Gastroesophageal sphincter (tissue), 4 donors: ENCODE data around the gene KHSRP. TPM values are rescaled to one million over a fixed set of nuclear protein-coding genes. Genes with fewer than 3 reads are reported as not detected.

Experiments
- ATAC-seq: fragments of 150-250 bp; one replicate; pipeline ENCODE4 v1.9.1; 2016; ENCODE audit warnings: mild to moderate bottlenecking, moderate library complexity
- H3K27ac ChIP-seq, 4 donors: fragments of 200-600 bp; sonication (generic) in 3 of 4; 1 replicate in 3 of 4; 2 replicates in 1 of 4; pipeline ENCODE4 v1.5.1; 2016 to 2019
- H3K27me3 ChIP-seq: fragments of 200-600 bp; sonication (generic); one replicate; pipeline ENCODE4 v1.5.1; 2019
- H3K36me3 ChIP-seq, 2 donors: fragments of 200-600 bp; sonication (generic); one replicate each; pipeline ENCODE4 v1.5.1; 2019; ENCODE audit warnings: control low read depth in 1 of 2
- H3K4me1 ChIP-seq, 3 donors: fragments of 200-600 bp; sonication (generic); 1 replicate in 2 of 3; 2 replicates in 1 of 3; pipeline ENCODE4 v1.5.1; 2016 to 2019; ENCODE audit warnings: control low read depth in 2 of 3
- H3K4me3 ChIP-seq, 2 donors: fragments of 200-600 bp; sonication (generic); one replicate each; pipeline ENCODE4 v1.5.1; 2019; ENCODE audit warnings: mild to moderate bottlenecking in 1 of 2, moderate library complexity in 1 of 2
- H3K9me3 ChIP-seq, 3 donors: fragments of 200-600 bp; sonication (generic); one replicate each; pipeline ENCODE4 v1.5.1; 2017 to 2019; ENCODE audit warnings: control low read depth in 2 of 3
- CTCF ChIP-seq, 4 experiments: fragments of 200-600 bp in 2 of 4; fragments of 450-650 bp in 2 of 4; sonication (generic) in 1 of 4; IDR thresholded peaks; one replicate each; pipeline ENCODE4 v1.5.1; 2017 to 2019; ENCODE audit warnings: antibody characterized with exemption in 4 of 4, mild to moderate bottlenecking in 2 of 4, moderate library complexity in 2 of 4
- EP300 ChIP-seq: sonication (generic); formaldehyde crosslinking; IDR thresholded peaks from one replicate; pipeline ENCODE4 v1.6.1; 2017; ENCODE audit warnings: antibody characterized with exemption, mild to moderate bottlenecking
- POLR2A ChIP-seq, 2 donors: fragments of 450-650 bp; IDR thresholded peaks; one replicate each; pipeline ENCODE4 v1.6.1; 2017; ENCODE audit warnings: antibody characterized with exemption in 2 of 2, mild to moderate bottlenecking in 2 of 2, moderate library complexity in 1 of 2
- POLR2AphosphoS5 ChIP-seq: sonication (generic); formaldehyde crosslinking; IDR thresholded peaks from one replicate; pipeline ENCODE4 v1.6.1; 2017; ENCODE audit warnings: antibody characterized with exemption
- WGBS, 2 donors: methylation state at CpG; one replicate each; pipeline ENCODE4 v1.1.5; 2018; ENCODE audit warnings: low coverage in 1 of 2; 5-methylcytosine and 5-hydroxymethylcytosine counted together
- total RNA-seq, 4 donors: library from RNA; depleted of rRNA; stranded (reverse); fragments of >200 nt; gene quantifications; one replicate each; pipeline ENCODE4 v1.1.0, GENCODE V29; 2016

KHSRP gene
- total RNA-seq, 4 donors from 2014 or later, result 102 to 218 (median 126) TPM

DNA sequence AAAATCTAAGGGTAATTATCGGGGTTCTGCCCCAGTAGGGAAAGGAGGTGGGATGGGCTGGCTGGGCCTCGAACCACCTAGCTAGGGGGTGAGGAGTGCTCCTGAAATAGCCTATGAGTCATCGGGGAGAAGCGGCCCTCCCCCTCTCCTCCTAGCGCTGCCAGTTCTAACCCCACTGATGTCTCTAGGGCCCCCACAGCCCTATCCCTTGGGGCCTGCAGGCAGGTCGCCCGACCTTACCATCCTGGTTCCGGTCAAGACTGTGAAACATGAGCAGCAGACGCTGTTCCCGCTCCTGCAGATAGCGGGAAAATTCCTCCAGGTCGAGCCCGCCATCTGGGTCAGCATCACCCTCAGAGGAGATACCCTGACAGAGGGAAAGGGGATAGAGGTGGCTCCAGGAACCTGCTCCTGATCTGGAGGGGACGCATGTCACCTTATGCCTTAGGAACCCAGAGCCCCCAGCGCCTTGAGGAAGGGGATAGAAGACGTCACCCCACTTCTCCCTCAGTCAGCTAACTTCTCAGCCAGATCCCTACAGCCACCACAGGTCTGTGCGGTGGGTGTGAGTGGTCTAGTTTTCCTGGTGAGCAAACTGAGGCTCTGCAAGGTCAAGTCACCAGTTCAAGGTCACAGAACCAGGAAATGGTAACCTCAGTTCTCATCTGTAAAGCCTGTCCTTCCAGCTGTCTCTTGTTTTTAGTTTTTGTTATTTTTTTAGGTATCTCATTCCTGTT lies 33.5 kb upstream of the KHSRP start:
- peaks cover 0 to 24% (median 6%) of the 10 kb centered on the region in 3 donors for H3K4me1 ChIP-seq
- peak overlapping the region in 3 of 4 donors; percentile 89 to 94 (median 93) for H3K27ac ChIP-seq
- peaks cover 0 to 19% (median 0%) of the 10 kb centered on the region in 3 donors for H3K9me3 ChIP-seq
- H3K27me3 ChIP-seq, result peaks cover 5% of the 10 kb centered on the region
- 32 to 100% methylated on average over 4 to 5 of the region's 17 CpGs for WGBS, 2 donors
- TF ChIP-seq EP300, result no peak
- no peak for ATAC-seq
- peak overlapping the region in 1 of 2 donors; percentile 94 for H3K4me3 ChIP-seq
- H3K36me3 ChIP-seq, result peaks cover 0 to 44% of the 10 kb centered on the region in 2 donors

DNA sequence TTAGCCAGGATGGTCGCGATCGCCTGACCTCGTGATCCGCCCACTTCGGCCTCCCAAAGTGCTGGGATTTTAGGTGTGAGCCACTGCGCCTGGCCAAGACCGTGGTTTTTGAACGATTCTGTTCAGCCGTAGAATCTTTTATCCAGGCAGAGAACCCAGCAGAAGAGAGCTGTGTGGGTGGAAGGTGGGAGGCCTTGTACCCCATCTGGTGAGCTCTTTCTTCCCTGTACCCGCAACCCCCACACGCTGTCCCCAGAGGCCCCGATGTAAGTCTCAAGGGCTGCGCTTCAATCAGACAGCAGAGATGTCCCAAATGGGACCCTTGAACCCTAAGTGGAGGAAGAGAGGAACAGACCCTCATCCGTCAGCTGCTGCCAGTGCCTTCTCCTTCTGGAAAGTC lies 31.3 kb upstream of the KHSRP start:
- no peak overlapping the region for H3K27ac ChIP-seq
- TF ChIP-seq POLR2A (IDR thresholded peaks at IDR 0.05) (no peak), POLR2AphosphoS5 (no peak), EP300 (no peak), CTCF (IDR thresholded peaks at IDR 0.05) (no peak)
- H3K4me1 ChIP-seq, result peaks cover 0 to 24% (median 6%) of the 10 kb centered on the region in 3 donors
- H3K36me3 ChIP-seq, result peaks cover 0 to 66% of the 10 kb centered on the region in 2 donors
- no peaks in the 10 kb centered on the region for H3K27me3 ChIP-seq
- ATAC-seq, result no peak
- no peak overlapping the region for H3K4me3 ChIP-seq
- H3K9me3 ChIP-seq, result peaks cover 0 to 22% (median 0%) of the 10 kb centered on the region in 3 donors
- 82 to 100% methylated on average over 3 to 5 of the region's 15 CpGs for WGBS, 2 donors

DNA sequence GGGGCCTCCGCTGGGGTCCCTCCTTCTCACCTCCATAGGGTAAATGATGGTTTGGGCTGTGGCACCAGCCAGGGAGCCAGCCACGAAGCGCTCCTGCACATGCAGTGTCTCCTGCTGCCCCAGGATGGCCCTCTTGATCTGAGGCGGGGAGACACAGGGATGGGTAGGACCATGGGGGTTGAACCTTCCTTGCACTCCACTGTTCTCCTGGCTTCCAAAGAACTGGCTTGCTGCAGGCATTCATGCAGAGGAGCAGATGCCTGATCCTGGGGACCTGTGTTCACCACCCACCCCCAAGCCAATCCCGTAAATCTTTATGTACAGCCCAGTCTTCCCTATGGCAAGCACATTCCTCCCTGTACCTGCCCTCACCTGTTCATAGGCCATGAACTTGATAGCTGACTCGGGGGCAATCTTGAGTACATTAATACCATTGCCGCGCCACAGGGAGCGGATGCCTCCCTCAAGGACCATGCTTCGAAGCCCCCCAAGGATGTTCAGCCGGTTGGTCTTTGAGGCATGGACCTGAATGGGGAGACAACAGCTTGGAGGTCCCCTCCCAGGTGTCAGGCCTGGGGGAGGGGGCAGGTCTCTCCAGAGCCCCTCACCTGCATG lies 29.4 kb upstream of the KHSRP start:
- peaks cover 0 to 16% (median 6%) of the 10 kb centered on the region in 3 donors for H3K4me1 ChIP-seq
- no peak overlapping the region for H3K4me3 ChIP-seq
- peaks cover 0 to 22% (median 0%) of the 10 kb centered on the region in 3 donors for H3K9me3 ChIP-seq
- TF ChIP-seq POLR2A (IDR thresholded peaks at IDR 0.05) (no peak), CTCF (IDR thresholded peaks at IDR 0.05) (no peak), POLR2AphosphoS5 (no peak), EP300 (no peak)
- WGBS, 2 donors, result 100% methylated on average over 1 to 5 of the region's 11 CpGs
- H3K36me3 ChIP-seq, result peaks cover 0 to 84% of the 10 kb centered on the region in 2 donors
- no peak for ATAC-seq
- no peaks in the 10 kb centered on the region for H3K27me3 ChIP-seq
- no peak overlapping the region for H3K27ac ChIP-seq

DNA sequence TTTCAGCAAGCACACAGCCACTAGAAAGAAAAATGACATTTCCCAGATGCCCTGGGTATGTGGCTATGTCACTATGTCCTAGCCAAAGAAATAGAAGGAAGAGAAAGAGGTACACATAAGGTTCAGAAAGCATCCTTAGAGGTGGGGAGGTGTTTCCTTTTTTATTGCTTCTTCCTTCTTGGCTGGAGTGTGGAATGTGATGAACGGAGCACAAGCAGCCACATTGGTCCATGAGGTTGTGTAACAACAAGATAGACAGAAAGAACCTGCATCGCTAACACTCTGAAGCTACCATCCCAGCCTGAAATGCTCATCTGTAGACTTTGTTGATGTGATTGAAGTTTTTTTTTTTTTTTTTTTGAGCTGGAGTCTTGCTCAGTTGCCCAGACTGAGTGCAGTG lies 28.3 kb upstream of the KHSRP start:
- peaks cover 0 to 95% of the 10 kb centered on the region in 2 donors for H3K36me3 ChIP-seq
- H3K9me3 ChIP-seq, result peaks cover 0 to 22% (median 0%) of the 10 kb centered on the region in 3 donors
- H3K27ac ChIP-seq, result no peak overlapping the region
- no peak for ATAC-seq
- H3K4me3 ChIP-seq, result no peak overlapping the region
- H3K27me3 ChIP-seq, result no peaks in the 10 kb centered on the region
- TF ChIP-seq POLR2A (IDR thresholded peaks at IDR 0.05) (no peak), POLR2AphosphoS5 (no peak), EP300 (no peak), CTCF (IDR thresholded peaks at IDR 0.05) (no peak)
- WGBS, 2 donors, result 93 to 94% methylated on average over 2 of the region's 2 CpGs
- peaks cover 0 to 4% (median 0%) of the 10 kb centered on the region in 3 donors for H3K4me1 ChIP-seq

- WGBS, 2 donors, result 85 to 100% methylated on average over 1 to 2 of the region's 19 CpGs
- no peaks in the 10 kb centered on the region for H3K27me3 ChIP-seq
- no peak overlapping the region for H3K4me3 ChIP-seq
- peaks cover 0 to 22% (median 0%) of the 10 kb centered on the region in 3 donors for H3K9me3 ChIP-seq
- no peak overlapping the region for H3K27ac ChIP-seq
- no peaks in the 10 kb centered on the region for H3K4me1 ChIP-seq
- peaks cover 0 to 99% of the 10 kb centered on the region in 2 donors for H3K36me3 ChIP-seq
- TF ChIP-seq POLR2A (IDR thresholded peaks at IDR 0.05) (no peak), POLR2AphosphoS5 (no peak), CTCF (IDR thresholded peaks at IDR 0.05) (no peak), EP300 (no peak)
- no peak for ATAC-seq
Observed at GRCh38 chr19:6452223-6452614, 27.6 kb upstream of the KHSRP start.
